Smooth muscle cell (in vitro differentiated cells): ENCODE results near the gene KRT78. TPM values are rescaled to one million over a fixed set of nuclear protein-coding genes. Genes with fewer than 3 reads are reported as not detected.
A peak's percentile ranks its signal among the peaks of the same experiment; 100 is the strongest.

Experiments used
- DNase-seq: peaks from one replicate; lab custom pipeline; 2025; ENCODE audit not compliant: unreplicated experiment; lab: John Stamatoyannopoulos, UW
- H2AFZ ChIP-seq: fragments of 200-600 bp; sonication (generic); 2 replicates; pipeline ENCODE4 v1.6.0; 2016; ENCODE audit warnings: antibody characterized with exemption, low read depth, mild to moderate bottlenecking
- H3F3A ChIP-seq: fragments of 200-600 bp; sonication (generic); 2 replicates; pipeline ENCODE4 v1.6.0; 2017; ENCODE audit warnings: antibody characterized with exemption, low read depth
- H3K27ac ChIP-seq: fragments of 200-600 bp; sonication (generic); 2 replicates; pipeline ENCODE4 v1.5.1; 2016; ENCODE audit warnings: low read depth, mild to moderate bottlenecking
- H3K27me3 ChIP-seq: fragments of 200-600 bp; sonication (generic); 2 replicates; pipeline ENCODE4 v1.6.1; 2016; ENCODE audit warnings: low read depth, mild to moderate bottlenecking
- H3K36me3 ChIP-seq: fragments of 200-600 bp; sonication (generic); 2 replicates; pipeline ENCODE4 v1.5.1; 2016; ENCODE audit warnings: low read depth
- H3K4me1 ChIP-seq: fragments of 200-600 bp; sonication (generic); 2 replicates; pipeline ENCODE4 v1.5.1; 2016; ENCODE audit warnings: low read depth
- H3K4me2 ChIP-seq: fragments of 200-600 bp; sonication (generic); 2 replicates; pipeline ENCODE4 v1.6.0; 2016; ENCODE audit warnings: mild to moderate bottlenecking
- H3K4me3 ChIP-seq: fragments of 200-600 bp; sonication (generic); 2 replicates; pipeline ENCODE4 v1.5.1; 2016; ENCODE audit warnings: mild to moderate bottlenecking
- H3K79me2 ChIP-seq: fragments of 200-600 bp; sonication (generic); 2 replicates; pipeline ENCODE4 v1.6.0; 2016; ENCODE audit warnings: low read depth, mild to moderate bottlenecking
- H3K9ac ChIP-seq: fragments of 200-600 bp; sonication (generic); 2 replicates; pipeline ENCODE4 v1.6.0; 2016; ENCODE audit warnings: low read depth
- H3K9me3 ChIP-seq: fragments of 200-600 bp; sonication (generic); replicated peaks from 2 replicates; pipeline ENCODE4 v1.5.1; 2016; ENCODE audit warnings: low read depth
- H4K20me1 ChIP-seq: fragments of 200-600 bp; sonication (generic); 2 replicates; pipeline ENCODE4 v1.6.0; 2016; ENCODE audit warnings: low read depth
- CTCF ChIP-seq: fragments of 200-600 bp; sonication (generic); IDR thresholded peaks from 2 replicates; pipeline ENCODE4 v1.5.1; 2017; ENCODE audit warnings: borderline replicate concordance, mild to moderate bottlenecking, antibody characterized with exemption; ENCODE audit not compliant: insufficient read depth, poor library complexity, severe bottlenecking
- WGBS: methylation state at CpG from one replicate; pipeline ENCODE4 v1.1.7; 2016; ENCODE audit warnings: low lambda C conversion rate; 5-methylcytosine and 5-hydroxymethylcytosine counted together
- polyA plus RNA-seq: library from polyadenylated mRNA; unstranded; fragments of >200 nt; fragmentation: Nextera tagmentation; extraction: Ambion mirVana; gene quantifications from 2 replicates; pipeline ENCODE4 v1.2.1, GENCODE V29; 2016
- total RNA-seq: library from RNA; depleted of rRNA; stranded (reverse); fragments of >200 nt; gene quantifications from 2 replicates; pipeline ENCODE4 v1.2.3, GENCODE V29; 2014

Gene KRT78
- total and polyA plus RNA-seq, 2 experiments from 2014 or later = 1.6 to 2.7 TPM

- Histone ChIP-seq H2AFZ (no peak overlapping the region), H3K4me2 (no peak overlapping the region), H3K4me3 (no peak overlapping the region), H3K79me2 (no peaks in the 10 kb centered on the region), H3K36me3 (no peaks in the 10 kb centered on the region), H3K27me3 (no peaks in the 10 kb centered on the region), H4K20me1 (no peaks in the 10 kb centered on the region), H3K4me1 (peaks cover 16% of the 10 kb centered on the region), H3F3A (peaks cover 4% of the 10 kb centered on the region), H3K9ac (no peak overlapping the region), H3K9me3 (no peaks in the 10 kb centered on the region), H3K27ac (no peak overlapping the region)
- DNase-seq = no peak
- 84% methylated on average over 14 of the region's 14 CpGs for WGBS
- TF ChIP-seq CTCF = no peak
These were observed 10.0 kb downstream of the KRT78 start for GRCh38 chr12:52838609-52839435.

GRCh38 chr12:52837781-52838608 is 10.8 kb downstream of the KRT78 start:
- Histone ChIP-seq H3F3A (peaks cover 4% of the 10 kb centered on the region), H3K27ac (peak overlapping the region; percentile 97), H3K4me2 (peak overlapping the region; percentile 42), H3K9ac (peak overlapping the region; percentile 20), H3K27me3 (no peaks in the 10 kb centered on the region), H2AFZ (no peak overlapping the region), H3K4me1 (peaks cover 16% of the 10 kb centered on the region), H3K9me3 (no peaks in the 10 kb centered on the region), H3K36me3 (no peaks in the 10 kb centered on the region), H4K20me1 (no peaks in the 10 kb centered on the region), H3K79me2 (no peaks in the 10 kb centered on the region), H3K4me3 (no peak overlapping the region)
- DNase-seq = no peak
- no peak for TF ChIP-seq CTCF
- WGBS = 54% methylated on average over 6 of the region's 6 CpGs

GRCh38 chr12:52837413-52837741 is 11.4 kb downstream of the KRT78 start:
- Histone ChIP-seq H3K27ac (peak overlapping the region; percentile 97), H2AFZ (no peak overlapping the region)

More at GRCh38 chr12:52837413-52837741, 11.4 kb downstream of the KRT78 start:
- H3K27me3 ChIP-seq = no peaks in the 10 kb centered on the region
- no peaks in the 10 kb centered on the region for H4K20me1 ChIP-seq
- H3K9ac ChIP-seq = peak overlapping the region; percentile 83
- 49% methylated on average over 9 of the region's 9 CpGs for WGBS
- peaks cover 4% of the 10 kb centered on the region for H3F3A ChIP-seq
- H3K9me3 ChIP-seq = no peaks in the 10 kb centered on the region
- no peaks in the 10 kb centered on the region for H3K36me3 ChIP-seq
- DNase-seq = no peak
- peaks cover 16% of the 10 kb centered on the region for H3K4me1 ChIP-seq
- H3K4me2 ChIP-seq = peak overlapping the region; percentile 74
- no peak overlapping the region for H3K4me3 ChIP-seq
- H3K79me2 ChIP-seq = no peaks in the 10 kb centered on the region
- no peak for TF ChIP-seq CTCF
